ENCODE measurements around the gene CACNA1G. TPM values are rescaled to one million over a fixed set of nuclear protein-coding genes. Genes with fewer than 3 reads are reported as not detected.

CACNA1G gene
- total and polyA plus RNA-seq, 2 donors (not counting 3 experiments of a cell fraction or from before 2014, with no cell fraction given), result not detected

DNA sequence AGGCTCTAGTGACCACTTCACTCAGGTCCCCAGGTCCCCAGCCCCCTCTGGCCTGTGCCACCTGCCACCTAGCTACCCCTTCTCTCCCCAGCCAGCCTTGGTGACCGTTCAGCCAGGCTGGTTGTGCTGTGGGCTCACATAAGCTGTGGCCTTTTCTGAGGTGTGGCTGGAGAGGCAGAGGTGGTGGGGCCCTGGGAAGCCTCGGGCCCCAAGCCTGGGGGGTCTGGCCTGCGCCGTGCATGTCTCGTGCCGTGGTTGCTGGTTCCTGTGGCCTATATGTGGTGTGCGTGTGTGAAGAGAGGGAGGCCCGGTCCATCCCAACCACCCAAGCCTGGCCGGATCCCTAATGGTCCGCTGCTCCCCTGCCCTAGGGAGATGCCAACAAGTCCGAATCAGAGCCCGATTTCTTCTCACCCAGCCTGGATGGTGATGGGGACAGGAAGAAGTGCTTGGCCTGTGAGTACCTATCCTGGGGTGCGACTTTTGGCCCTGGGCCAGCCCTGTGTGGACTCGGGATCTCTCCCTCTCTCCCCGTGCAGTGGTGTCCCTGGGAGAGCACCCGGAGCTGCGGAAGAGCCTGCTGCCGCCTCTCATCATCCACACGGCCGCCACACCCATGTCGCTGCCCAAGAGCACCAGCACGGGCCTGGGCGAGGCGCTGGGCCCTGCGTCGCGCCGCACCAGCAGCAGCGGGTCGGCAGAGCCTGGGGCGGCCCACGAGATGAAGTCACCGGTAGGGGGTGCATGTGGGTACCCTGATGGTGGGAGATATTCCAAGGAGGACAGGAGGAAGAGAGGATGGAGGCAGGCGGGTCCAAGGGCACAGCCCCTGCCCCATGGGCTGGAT, 35.9 kb downstream of the CACNA1G start:
- intact Hi-C loops (cut with micrococcal nuclease) (loop anchor here (1.0 kb wide), 2 partner anchors 30 to 85 kb away; no protein-coding TSS in a partner anchor), dilution Hi-C loops (cut with MboI; ENCODE audit: extremely low pct_ligation_motif_present, low sequenced_read_pairs) (no loop called here)
- no peak overlapping the region for H3K4me3 ChIP-seq (replicated peaks in 1 of 3; ENCODE audit: insufficient read depth in 1 of 3, low read depth in 1 of 3, low read length in 3 of 3)
- ChIA-PET CTCF (interaction anchor here (0.6 to 1.4 kb wide), 5 partner anchors 29 to 98 kb away, joined by 3 to 10 read pairs (median 4); no protein-coding TSS in a partner anchor), POLR2A (no interaction called here)
- no peak overlapping the region for H3K4me2 ChIP-seq (ENCODE audit: insufficient read depth, low read length)
- no peak overlapping the region for H2AFZ ChIP-seq (ENCODE audit: low read depth, low read length)
- H3K27ac ChIP-seq (ENCODE audit: insufficient read depth, low read depth, low read length), result no peak overlapping the region
- no peaks in the 10 kb centered on the region for H3K4me1 ChIP-seq (ENCODE audit: control insufficient read depth, extremely low read depth, insufficient read depth, low read length)
- H3K36me3 ChIP-seq (ENCODE audit: control insufficient read depth in 2 of 2, extremely low read depth in 1 of 2, insufficient read depth in 2 of 2, low read length in 2 of 2), result no peaks in the 10 kb centered on the region
- no TSS peak for BruUV-seq (replicated peaks)
- H3K79me2 ChIP-seq (ENCODE audit: control insufficient read depth, insufficient read depth, low read length), result no peaks in the 10 kb centered on the region
- H3K9me1 ChIP-seq (replicated peaks; ENCODE audit: control insufficient read depth, extremely low read depth, insufficient read depth, low read length), result no peaks in the 10 kb centered on the region
- no peaks in the 10 kb centered on the region for H3K9me3 ChIP-seq (replicated peaks; ENCODE audit: control insufficient read depth, insufficient read depth, low read length)
- no peaks in the 10 kb centered on the region for H3K27me3 ChIP-seq (ENCODE audit: control insufficient read depth in 2 of 2, insufficient read depth in 2 of 2, low read length in 2 of 2)
- no peaks in the 10 kb centered on the region for H4K20me1 ChIP-seq (replicated peaks; ENCODE audit: control insufficient read depth, extremely low read depth, insufficient read depth, low read length)
- no peak for FAIRE-seq
- no peak overlapping the region for H3K9ac ChIP-seq (replicated peaks; ENCODE audit: extremely low read depth, insufficient read depth, low read length)
- TF ChIP-seq FOS (IDR thresholded peaks at IDR 0.05; ENCODE audit: borderline replicate concordance, insufficient read depth, low read length) (no peak), MYC (IDR thresholded peaks at IDR 0.05; ENCODE audit: low read depth, low read length) (no peak), EZH2 (IDR thresholded peaks at IDR 0.05; ENCODE audit: borderline replicate concordance, low read depth, low read length, severe bottlenecking) (no peak), GATA2 (IDR thresholded peaks at IDR 0.05; ENCODE audit: insufficient read depth, insufficient read length, low read depth, low read length) (no peak)
- TF ChIP-seq, protein P1, sequence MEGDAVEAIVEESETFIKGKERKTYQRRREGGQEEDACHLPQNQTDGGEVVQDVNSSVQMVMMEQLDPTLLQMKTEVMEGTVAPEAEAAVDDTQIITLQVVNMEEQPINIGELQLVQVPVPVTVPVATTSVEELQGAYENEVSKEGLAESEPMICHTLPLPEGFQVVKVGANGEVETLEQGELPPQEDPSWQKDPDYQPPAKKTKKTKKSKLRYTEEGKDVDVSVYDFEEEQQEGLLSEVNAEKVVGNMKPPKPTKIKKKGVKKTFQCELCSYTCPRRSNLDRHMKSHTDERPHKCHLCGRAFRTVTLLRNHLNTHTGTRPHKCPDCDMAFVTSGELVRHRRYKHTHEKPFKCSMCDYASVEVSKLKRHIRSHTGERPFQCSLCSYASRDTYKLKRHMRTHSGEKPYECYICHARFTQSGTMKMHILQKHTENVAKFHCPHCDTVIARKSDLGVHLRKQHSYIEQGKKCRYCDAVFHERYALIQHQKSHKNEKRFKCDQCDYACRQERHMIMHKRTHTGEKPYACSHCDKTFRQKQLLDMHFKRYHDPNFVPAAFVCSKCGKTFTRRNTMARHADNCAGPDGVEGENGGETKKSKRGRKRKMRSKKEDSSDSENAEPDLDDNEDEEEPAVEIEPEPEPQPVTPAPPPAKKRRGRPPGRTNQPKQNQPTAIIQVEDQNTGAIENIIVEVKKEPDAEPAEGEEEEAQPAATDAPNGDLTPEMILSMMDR (IDR thresholded peaks at IDR 0.05; ENCODE audit: extremely low read depth in 1 of 2, insufficient read depth in 1 of 2, low read depth in 1 of 2, low read length in 2 of 2), result peak; percentile 36 to 55
- DNase-seq (ENCODE audit: low read depth, low spot score), result no peak

Data from endothelial cell of umbilical vein (primary cell).